ENCODE data around the gene AJAP1.

DNA sequence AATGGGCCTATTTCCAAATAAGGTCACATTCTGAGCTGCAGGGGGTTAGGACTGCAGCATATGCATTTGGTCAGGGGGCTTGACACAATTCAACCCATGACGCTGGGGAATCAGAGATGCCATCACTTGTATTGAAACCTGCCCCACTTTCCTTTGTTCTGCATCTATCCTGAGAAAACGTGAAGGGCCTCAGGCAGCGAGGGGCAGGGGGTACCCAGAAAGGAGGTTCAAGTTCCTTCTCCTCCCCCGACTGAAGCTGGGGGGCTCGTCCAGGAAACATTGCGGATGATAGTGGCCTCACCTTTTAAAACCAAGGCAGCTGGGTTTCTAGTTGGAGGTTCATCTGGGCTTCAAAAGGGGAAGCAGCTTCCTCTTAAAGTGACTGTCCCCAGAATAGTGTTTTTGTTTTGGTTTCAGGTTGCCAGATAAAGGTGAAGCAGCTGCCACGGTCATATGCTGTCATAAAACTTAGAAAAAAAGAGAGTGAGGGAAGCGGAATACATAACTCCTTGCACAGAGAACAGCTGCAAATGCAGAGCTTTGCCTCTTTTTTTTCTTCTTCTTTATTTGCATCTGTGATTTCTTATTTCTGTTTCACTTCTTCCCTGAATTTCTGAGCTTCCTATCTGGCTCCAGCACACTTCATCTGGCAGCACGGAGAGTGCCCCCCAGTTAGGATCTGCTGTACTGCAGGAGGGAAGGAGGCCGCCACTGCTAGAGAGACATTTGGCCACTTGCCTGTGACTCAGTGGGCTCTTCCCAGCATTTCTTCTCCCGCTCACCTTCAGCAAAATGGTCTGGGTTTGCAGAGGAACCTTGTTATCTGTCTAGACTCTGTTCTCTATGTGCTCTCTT lies 142.0 kb downstream of the AJAP1 start:
- TF ChIP-seq CTCF (conservative IDR thresholded peaks at IDR 0.05; ENCODE audit: low read length): peak; percentile 66
- no peak for TF ChIP-seq EZH2phosphoT487 (IDR thresholded peaks at IDR 0.05; ENCODE audit: borderline replicate concordance, low read depth, low read length)
